IMR-90 (cell line): ENCODE measurements around the gene PTCH1. TPM values are rescaled to one million over a fixed set of nuclear protein-coding genes. Genes with fewer than 3 reads are reported as not detected.

Experiments used
- SMC3 ChIP-seq: fragments of 150-350 bp; IDR thresholded peaks from 2 replicates; pipeline ENCODE4 v1.6.1; 2016; ENCODE audit warnings: low read depth, mild to moderate bottlenecking, antibody characterized with exemption, low read length, moderate library complexity
- USF2 ChIP-seq: fragments of 150-350 bp; IDR thresholded peaks from 2 replicates; pipeline ENCODE4 v1.6.1; 2017; ENCODE audit warnings: mild to moderate bottlenecking, antibody characterized with exemption, low read length, low read depth
- polyA plus RNA-seq, 3 experiments: library from polyadenylated mRNA; depleted of rRNA; stranded (reverse); fragments of >200 nt; gene quantifications; 2 replicates each; pipeline ENCODE4 v1.2.3, GENCODE V29; 2012; ENCODE audit warnings: low replicate concordance in 1 of 3
- total RNA-seq: library from RNA; depleted of rRNA; stranded (reverse); fragments of >200 nt; gene quantifications from 2 replicates; pipeline ENCODE4 v1.2.3, GENCODE V29; 2012

Gene PTCH1
- total and polyA plus RNA-seq, 2 of the 4 experiments (the other 2 are of a cell fraction): 4.1 to 5.0 TPM

- TF ChIP-seq USF2 (peak; percentile 98), SMC3 (no peak)
Measured at GRCh38 chr9:95510709-95511615, 5.8 kb downstream of the PTCH1 start (continued).
